Neural cell (in vitro differentiated cells): Measurements from ENCODE around the gene BTNL3. TPM values are rescaled to one million over a fixed set of nuclear protein-coding genes. Genes with fewer than 3 reads are reported as not detected.

Source experiments
- H2AFZ ChIP-seq: fragments of 200-600, 300-800 bp; sonication (generic), shearing (Covaris generic); 2 replicates; pipeline ENCODE4 v1.6.0; 2014; ENCODE audit warnings: low read depth, mild to moderate bottlenecking, antibody characterized with exemption, low read length, moderate library complexity
- H3F3A ChIP-seq: fragments of 200-600 bp; shearing (Covaris generic); 2 replicates; pipeline ENCODE4 v1.6.1; 2016; ENCODE audit warnings: mild to moderate bottlenecking, moderate library complexity, mixed read lengths, antibody characterized with exemption, low read length; ENCODE audit not compliant: insufficient read depth, poor library complexity, severe bottlenecking
- H3K27ac ChIP-seq: fragments of 200-600, 300-800 bp; sonication (generic), shearing (Covaris generic); 2 replicates; pipeline ENCODE4 v1.5.1; 2014; ENCODE audit warnings: mild to moderate bottlenecking, low read length, moderate library complexity
- H3K27me3 ChIP-seq: fragments of 300-800, 200-600 bp; sonication (generic), shearing (Covaris generic); 2 replicates; pipeline ENCODE4 v1.6.0; 2014; ENCODE audit warnings: mild to moderate bottlenecking, low read depth, low read length, moderate library complexity; ENCODE audit not compliant: insufficient read depth
- H3K36me3 ChIP-seq: fragments of 300-800, 200-600 bp; sonication (generic), shearing (Covaris generic); 2 replicates; pipeline ENCODE4 v1.5.1; 2014; ENCODE audit warnings: mild to moderate bottlenecking, antibody characterized with exemption, low read length, moderate library complexity; ENCODE audit not compliant: insufficient read depth
- H3K4me2 ChIP-seq: fragments of 300-800, 200-600 bp; sonication (generic), shearing (Covaris generic); 2 replicates; pipeline ENCODE4 v1.6.0; 2014; ENCODE audit warnings: mild to moderate bottlenecking, low read length
- H3K4me3 ChIP-seq: fragments of 300-800, 200-600 bp; sonication (generic), shearing (Covaris generic); 2 replicates; pipeline ENCODE4 v1.5.1; 2014; ENCODE audit warnings: mild to moderate bottlenecking, low read length, moderate library complexity
- H3K79me2 ChIP-seq: fragments of 200-600 bp; shearing (Covaris generic); replicated peaks from 2 replicates; pipeline ENCODE4 v1.6.0; 2014; ENCODE audit warnings: mild to moderate bottlenecking, low read length, moderate library complexity; ENCODE audit not compliant: insufficient read depth
- H3K9ac ChIP-seq: fragments of 300-800, 200-600 bp; sonication (generic), shearing (Covaris generic); 2 replicates; pipeline ENCODE4 v1.6.1; 2016; ENCODE audit warnings: mild to moderate bottlenecking, low read length, mixed read lengths
- H3K9me2 ChIP-seq: fragments of 200-600 bp; shearing (Covaris generic); 2 replicates; pipeline ENCODE4 v1.6.1; 2016; ENCODE audit warnings: mild to moderate bottlenecking, low read length, mixed read lengths; ENCODE audit not compliant: insufficient read depth
- H3K9me3 ChIP-seq: fragments of 200-600, 300-800 bp; sonication (generic), shearing (Covaris generic); 2 replicates; pipeline ENCODE4 v1.6.1; 2016; ENCODE audit warnings: mild to moderate bottlenecking, mixed run types, low read length, moderate library complexity, mixed read lengths
- H4K20me1 ChIP-seq: fragments of 200-600 bp; shearing (Covaris generic); 2 replicates; pipeline ENCODE4 v1.6.1; 2016; ENCODE audit warnings: mild to moderate bottlenecking, mixed run types; ENCODE audit not compliant: insufficient read depth
- EP300 ChIP-seq: fragments of 450-650 bp; conservative IDR thresholded peaks from 2 replicates; pipeline ENCODE4 v1.6.1; 2014; ENCODE audit warnings: antibody characterized with exemption, mild to moderate bottlenecking, moderate library complexity; ENCODE audit not compliant: poor library complexity, severe bottlenecking
- EZH2 ChIP-seq: fragments of 200-600, 300-800 bp; shearing (Covaris generic), sonication (generic); IDR thresholded peaks from 2 replicates; pipeline ENCODE4 v1.6.1; 2014; ENCODE audit warnings: antibody characterized with exemption, low read length, borderline replicate concordance, mild to moderate bottlenecking; ENCODE audit not compliant: insufficient read depth, poor library complexity, severe bottlenecking
- MXI1 ChIP-seq: fragments of 450-650 bp; conservative IDR thresholded peaks from 2 replicates; pipeline ENCODE4 v1.6.1; 2014; ENCODE audit warnings: antibody characterized with exemption, mild to moderate bottlenecking; ENCODE audit not compliant: poor library complexity, severe bottlenecking
- POLR2AphosphoS5 ChIP-seq: IDR thresholded peaks from 2 replicates; pipeline ENCODE4 v1.6.1; 2012
- RAD21 ChIP-seq: fragments of 450-650 bp; conservative IDR thresholded peaks from 2 replicates; pipeline ENCODE4 v1.6.1; 2014; ENCODE audit warnings: antibody characterized with exemption, mild to moderate bottlenecking, moderate library complexity
- REST ChIP-seq: IDR thresholded peaks from 2 replicates; pipeline ENCODE4 v1.6.1; 2012; ENCODE audit warnings: borderline replicate concordance
- SMC3 ChIP-seq: fragments of 450-650 bp; conservative IDR thresholded peaks from 2 replicates; pipeline ENCODE4 v1.6.1; 2014; ENCODE audit warnings: antibody characterized with exemption, mild to moderate bottlenecking, moderate library complexity; ENCODE audit not compliant: poor library complexity
- TAF1 ChIP-seq: IDR thresholded peaks from 2 replicates; pipeline ENCODE4 v1.6.1; 2012; ENCODE audit warnings: low read depth
- polyA minus RNA-seq: library from RNA; depleted of rRNA, polyadenylated mRNA; stranded (reverse); fragments of >200 nt; gene quantifications from 2 replicates; pipeline ENCODE4 v1.2.3, GENCODE V29; 2014
- polyA plus RNA-seq: library from polyadenylated mRNA; depleted of rRNA; stranded (reverse); fragments of >200 nt; gene quantifications from 2 replicates; pipeline ENCODE4 v1.2.3, GENCODE V29; 2014
- TF ChIP-seq, protein P1 (sequence below): fragments of 450-650 bp; IDR thresholded peaks from 2 replicates; pipeline ENCODE4 v1.5.1; 2014; ENCODE audit warnings: antibody characterized with exemption, mild to moderate bottlenecking, moderate library complexity; ENCODE audit not compliant: poor library complexity, severe bottlenecking

The BTNL3 gene, protein sequence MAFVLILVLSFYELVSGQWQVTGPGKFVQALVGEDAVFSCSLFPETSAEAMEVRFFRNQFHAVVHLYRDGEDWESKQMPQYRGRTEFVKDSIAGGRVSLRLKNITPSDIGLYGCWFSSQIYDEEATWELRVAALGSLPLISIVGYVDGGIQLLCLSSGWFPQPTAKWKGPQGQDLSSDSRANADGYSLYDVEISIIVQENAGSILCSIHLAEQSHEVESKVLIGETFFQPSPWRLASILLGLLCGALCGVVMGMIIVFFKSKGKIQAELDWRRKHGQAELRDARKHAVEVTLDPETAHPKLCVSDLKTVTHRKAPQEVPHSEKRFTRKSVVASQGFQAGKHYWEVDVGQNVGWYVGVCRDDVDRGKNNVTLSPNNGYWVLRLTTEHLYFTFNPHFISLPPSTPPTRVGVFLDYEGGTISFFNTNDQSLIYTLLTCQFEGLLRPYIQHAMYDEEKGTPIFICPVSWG
- not detected in 2 replicates for polyA plus RNA-seq
- not detected in 2 replicates for polyA minus RNA-seq

GRCh38 chr5:180988592-180988991, at the start of gene BTNL3:
TSS of gene BTNL3 (plus strand) at chr5:180988846. CDS start at chr5:180989029, 183 bp downstream.
- no peaks in the 10 kb centered on the region for H3K27me3 ChIP-seq
- TF ChIP-seq, protein P1, sequence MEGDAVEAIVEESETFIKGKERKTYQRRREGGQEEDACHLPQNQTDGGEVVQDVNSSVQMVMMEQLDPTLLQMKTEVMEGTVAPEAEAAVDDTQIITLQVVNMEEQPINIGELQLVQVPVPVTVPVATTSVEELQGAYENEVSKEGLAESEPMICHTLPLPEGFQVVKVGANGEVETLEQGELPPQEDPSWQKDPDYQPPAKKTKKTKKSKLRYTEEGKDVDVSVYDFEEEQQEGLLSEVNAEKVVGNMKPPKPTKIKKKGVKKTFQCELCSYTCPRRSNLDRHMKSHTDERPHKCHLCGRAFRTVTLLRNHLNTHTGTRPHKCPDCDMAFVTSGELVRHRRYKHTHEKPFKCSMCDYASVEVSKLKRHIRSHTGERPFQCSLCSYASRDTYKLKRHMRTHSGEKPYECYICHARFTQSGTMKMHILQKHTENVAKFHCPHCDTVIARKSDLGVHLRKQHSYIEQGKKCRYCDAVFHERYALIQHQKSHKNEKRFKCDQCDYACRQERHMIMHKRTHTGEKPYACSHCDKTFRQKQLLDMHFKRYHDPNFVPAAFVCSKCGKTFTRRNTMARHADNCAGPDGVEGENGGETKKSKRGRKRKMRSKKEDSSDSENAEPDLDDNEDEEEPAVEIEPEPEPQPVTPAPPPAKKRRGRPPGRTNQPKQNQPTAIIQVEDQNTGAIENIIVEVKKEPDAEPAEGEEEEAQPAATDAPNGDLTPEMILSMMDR: no peak
- no peak for TF ChIP-seq EP300
- TF ChIP-seq EZH2: no peak
- TF ChIP-seq RAD21: no peak
- TF ChIP-seq POLR2AphosphoS5: no peak
- no peak for TF ChIP-seq REST
- TF ChIP-seq SMC3: no peak
- TF ChIP-seq MXI1: no peak
- TF ChIP-seq TAF1: no peak
- H2AFZ ChIP-seq: no peak within 1 kb of the TSS
- no peak within 1 kb of the TSS for H3K9ac ChIP-seq
- no peaks in the 10 kb centered on the region for H4K20me1 ChIP-seq
- no peak within 1 kb of the TSS for H3K4me3 ChIP-seq
- no peaks in the 10 kb centered on the region for H3F3A ChIP-seq
- H3K4me2 ChIP-seq: no peak within 1 kb of the TSS
- no peaks in the 10 kb centered on the region for H3K36me3 ChIP-seq
- no peaks in the 10 kb centered on the region for H3K79me2 ChIP-seq
- no peaks in the 10 kb centered on the region for H3K9me3 ChIP-seq
- no peak within 1 kb of the TSS for H3K27ac ChIP-seq
- H3K9me2 ChIP-seq: no peaks in the 10 kb centered on the region

- Histone ChIP-seq H3K9ac (no peak overlapping the region), H3K27me3 (no peaks in the 10 kb centered on the region), H2AFZ (no peak overlapping the region), H3K9me3 (no peaks in the 10 kb centered on the region), H3F3A (no peaks in the 10 kb centered on the region), H3K9me2 (no peaks in the 10 kb centered on the region), H3K79me2 (no peaks in the 10 kb centered on the region), H3K27ac (no peak overlapping the region), H3K36me3 (no peaks in the 10 kb centered on the region), H4K20me1 (no peaks in the 10 kb centered on the region), H3K4me2 (no peak overlapping the region), H3K4me3 (no peak overlapping the region)
- TF ChIP-seq EP300 (no peak), EZH2 (no peak), TAF1 (no peak), POLR2AphosphoS5 (no peak), SMC3 (no peak), MXI1 (no peak), RAD21 (no peak), REST (no peak)
- TF ChIP-seq, protein P1: no peak
Observed at GRCh38 chr5:180950291-180950949, 38.2 kb upstream of the BTNL3 start.
